ENCODE results near the gene BCO2.

The BCO2 gene

GRCh38 chr11:112241486-112241885, 66.2 kb downstream of the BCO2 start:
- Histone ChIP-seq H3K4me3 (replicated peaks; ENCODE audit: insufficient read depth, low read length) (no peak overlapping the region), H3K27ac (replicated peaks) (no peak overlapping the region), H3K27me3 (ENCODE audit: insufficient read depth, poor library complexity, severe bottlenecking) (no peaks in the 10 kb centered on the region)
- TF ChIP-seq CTCF (IDR thresholded peaks at IDR 0.05; ENCODE audit: insufficient read depth, low read length) (no peak), SPI1 (IDR thresholded peaks at IDR 0.05; ENCODE audit: borderline replicate concordance, low read depth) (no peak), GABPA (IDR thresholded peaks at IDR 0.05; ENCODE audit: low read depth) (no peak), REST (IDR thresholded peaks at IDR 0.05; ENCODE audit: insufficient replicate concordance, low read depth) (no peak), POLR2AphosphoS5 (IDR thresholded peaks at IDR 0.05; ENCODE audit: low read depth) (no peak)
- no peak for DNase-seq (ENCODE audit: low read depth in 1 of 2, low spot score in 1 of 2)

- Histone ChIP-seq H3K27ac (replicated peaks) (no peak overlapping the region), H3K27me3 (ENCODE audit: insufficient read depth, poor library complexity, severe bottlenecking) (no peaks in the 10 kb centered on the region), H3K4me3 (replicated peaks; ENCODE audit: insufficient read depth, low read length) (no peak overlapping the region)
- TF ChIP-seq REST (IDR thresholded peaks at IDR 0.05; ENCODE audit: insufficient replicate concordance, low read depth) (no peak), CTCF (IDR thresholded peaks at IDR 0.05; ENCODE audit: insufficient read depth, low read length) (no peak), SPI1 (IDR thresholded peaks at IDR 0.05; ENCODE audit: borderline replicate concordance, low read depth) (no peak), POLR2AphosphoS5 (IDR thresholded peaks at IDR 0.05; ENCODE audit: low read depth) (no peak), GABPA (IDR thresholded peaks at IDR 0.05; ENCODE audit: low read depth) (no peak)
- no peak for DNase-seq (ENCODE audit: low read depth in 1 of 2, low spot score in 1 of 2)
Observed at GRCh38 chr11:112247201-112247600, 71.9 kb downstream of the BCO2 start.

- Histone ChIP-seq H3K27ac (replicated peaks) (no peak overlapping the region), H3K4me3 (replicated peaks; ENCODE audit: insufficient read depth, low read length) (no peak overlapping the region), H3K27me3 (ENCODE audit: insufficient read depth, poor library complexity, severe bottlenecking) (no peaks in the 10 kb centered on the region)
- DNase-seq (ENCODE audit: low read depth in 1 of 2, low spot score in 1 of 2): no peak
- TF ChIP-seq GABPA (IDR thresholded peaks at IDR 0.05; ENCODE audit: low read depth) (no peak), SPI1 (IDR thresholded peaks at IDR 0.05; ENCODE audit: borderline replicate concordance, low read depth) (no peak), POLR2AphosphoS5 (IDR thresholded peaks at IDR 0.05; ENCODE audit: low read depth) (no peak), REST (IDR thresholded peaks at IDR 0.05; ENCODE audit: insufficient replicate concordance, low read depth) (no peak), CTCF (IDR thresholded peaks at IDR 0.05; ENCODE audit: insufficient read depth, low read length) (no peak)
Observed at GRCh38 chr11:112248201-112248600, 72.9 kb downstream of the BCO2 start.
